Ectodermal cell (in vitro differentiated cells): Measurements from ENCODE around the gene RAG1.

Experiments
- H3K27ac ChIP-seq: 2 replicates; pipeline ENCODE4 v1.7.0; 2013; ENCODE audit warnings: mild to moderate bottlenecking, low read depth, low read length; ENCODE audit not compliant: insufficient read depth, poor library complexity, severe bottlenecking
- H3K27me3 ChIP-seq: 2 replicates; pipeline ENCODE4 v1.7.0; 2013; ENCODE audit warnings: mild to moderate bottlenecking, low read length; ENCODE audit not compliant: insufficient read depth, control insufficient read depth, poor library complexity, severe bottlenecking
- H3K36me3 ChIP-seq: one replicate; pipeline ENCODE4 v1.7.0; 2013; ENCODE audit warnings: low read length; ENCODE audit not compliant: control insufficient read depth, insufficient read depth
- H3K4me1 ChIP-seq: one replicate; pipeline ENCODE4 v1.7.0; 2013; ENCODE audit warnings: low read length; ENCODE audit not compliant: control insufficient read depth, insufficient read depth
- H3K4me3 ChIP-seq: 2 replicates; pipeline ENCODE4 v1.7.0; 2013; ENCODE audit warnings: low read depth, low read length, control low read depth; ENCODE audit not compliant: insufficient read depth
- H3K9me3 ChIP-seq: 2 replicates; pipeline ENCODE4 v1.7.0; 2013; ENCODE audit warnings: mild to moderate bottlenecking, low read length, moderate library complexity; ENCODE audit not compliant: control insufficient read depth
- WGBS, 2 experiments: methylation state at CpG; one replicate each; pipeline ENCODE4 v1.1.7; 2013; ENCODE audit warnings: missing lambda C conversion rate in 2 of 2; 5-methylcytosine and 5-hydroxymethylcytosine counted together

Gene RAG1

GRCh38 chr11:36605221-36606216 lies 37.7 kb downstream of the RAG1 start:
- Histone ChIP-seq H3K36me3 (no peaks in the 10 kb centered on the region), H3K4me1 (no peaks in the 10 kb centered on the region)

GRCh38 chr11:36608491-36609199 lies 40.8 kb downstream of the RAG1 start:
- H3K4me1 ChIP-seq, result no peaks in the 10 kb centered on the region
- no peak overlapping the region for H3K27ac ChIP-seq
- H3K9me3 ChIP-seq, result no peaks in the 10 kb centered on the region
- 83 to 91% methylated on average over 1 of the region's 1 CpG for WGBS, 2 experiments
- no peaks in the 10 kb centered on the region for H3K36me3 ChIP-seq
- H3K27me3 ChIP-seq, result no peaks in the 10 kb centered on the region
- H3K4me3 ChIP-seq, result no peak overlapping the region

More at GRCh38 chr11:36605221-36606216, 37.7 kb downstream of the RAG1 start:
- 91 to 94% methylated on average over 5 of the region's 6 CpGs for WGBS, 2 experiments
- Histone ChIP-seq H3K27me3 (no peaks in the 10 kb centered on the region), H3K4me3 (no peak overlapping the region), H3K9me3 (no peaks in the 10 kb centered on the region), H3K27ac (no peak overlapping the region)

DNA sequence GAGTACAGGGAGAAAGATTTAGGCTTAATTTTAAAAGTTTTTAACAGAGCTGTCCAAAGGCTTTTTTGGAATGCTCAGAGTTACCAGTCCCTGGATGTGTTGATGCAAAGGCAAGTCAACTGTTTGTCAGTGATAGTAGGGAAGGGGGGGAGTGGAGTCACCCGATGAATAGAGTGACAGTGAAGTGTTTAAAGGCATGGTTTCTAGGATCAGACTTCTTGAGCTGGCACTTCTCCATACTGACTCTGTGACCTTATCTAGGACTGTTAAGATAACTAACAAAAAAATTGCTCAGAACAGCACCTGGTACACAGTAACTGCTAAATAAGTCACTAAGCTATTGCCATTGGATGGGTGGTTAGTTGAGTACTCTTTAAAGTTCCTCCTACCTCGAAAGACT lies 41.6 kb downstream of the RAG1 start:
- H3K4me3 ChIP-seq, result no peak overlapping the region
- no peaks in the 10 kb centered on the region for H3K27me3 ChIP-seq
- WGBS, 2 experiments, result 96 to 100% methylated on average over 1 to 2 of the region's 2 CpGs
- H3K4me1 ChIP-seq, result no peaks in the 10 kb centered on the region
- H3K9me3 ChIP-seq, result no peaks in the 10 kb centered on the region
- no peak overlapping the region for H3K27ac ChIP-seq
- H3K36me3 ChIP-seq, result no peaks in the 10 kb centered on the region

DNA sequence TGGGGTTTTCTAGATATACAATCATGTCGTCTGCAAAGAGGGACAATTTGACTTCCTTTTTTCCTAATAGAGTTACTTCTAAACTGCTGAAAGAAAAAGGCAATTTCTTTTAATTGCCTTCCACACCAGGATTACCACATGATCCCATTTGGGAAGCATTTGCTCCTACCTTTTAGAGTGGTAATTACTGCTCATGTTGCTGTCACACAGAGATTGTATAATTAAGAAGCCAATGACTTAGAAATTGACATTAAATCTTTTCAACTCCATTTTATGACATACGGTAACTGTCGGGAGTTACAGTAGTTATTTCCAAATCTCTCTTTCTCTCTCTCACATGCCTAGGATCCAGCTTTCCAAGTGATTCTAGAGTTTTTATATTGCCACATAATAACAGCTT lies 48.0 kb downstream of the RAG1 start:
- Histone ChIP-seq H3K36me3 (no peaks in the 10 kb centered on the region), H3K9me3 (no peaks in the 10 kb centered on the region), H3K27me3 (no peaks in the 10 kb centered on the region), H3K4me1 (no peaks in the 10 kb centered on the region), H3K4me3 (no peak overlapping the region), H3K27ac (no peak overlapping the region)
- 92 to 96% methylated on average over 3 of the region's 3 CpGs for WGBS, 2 experiments

GRCh38 chr11:36617543-36618362 lies 49.9 kb downstream of the RAG1 start:
- WGBS, 2 experiments, result 84 to 94% methylated on average over 2 to 5 of the region's 6 CpGs
- no peak overlapping the region for H3K27ac ChIP-seq
- H3K9me3 ChIP-seq, result no peaks in the 10 kb centered on the region
- H3K4me1 ChIP-seq, result no peaks in the 10 kb centered on the region
- H3K4me3 ChIP-seq, result no peak overlapping the region
- no peaks in the 10 kb centered on the region for H3K36me3 ChIP-seq
- no peaks in the 10 kb centered on the region for H3K27me3 ChIP-seq

DNA sequence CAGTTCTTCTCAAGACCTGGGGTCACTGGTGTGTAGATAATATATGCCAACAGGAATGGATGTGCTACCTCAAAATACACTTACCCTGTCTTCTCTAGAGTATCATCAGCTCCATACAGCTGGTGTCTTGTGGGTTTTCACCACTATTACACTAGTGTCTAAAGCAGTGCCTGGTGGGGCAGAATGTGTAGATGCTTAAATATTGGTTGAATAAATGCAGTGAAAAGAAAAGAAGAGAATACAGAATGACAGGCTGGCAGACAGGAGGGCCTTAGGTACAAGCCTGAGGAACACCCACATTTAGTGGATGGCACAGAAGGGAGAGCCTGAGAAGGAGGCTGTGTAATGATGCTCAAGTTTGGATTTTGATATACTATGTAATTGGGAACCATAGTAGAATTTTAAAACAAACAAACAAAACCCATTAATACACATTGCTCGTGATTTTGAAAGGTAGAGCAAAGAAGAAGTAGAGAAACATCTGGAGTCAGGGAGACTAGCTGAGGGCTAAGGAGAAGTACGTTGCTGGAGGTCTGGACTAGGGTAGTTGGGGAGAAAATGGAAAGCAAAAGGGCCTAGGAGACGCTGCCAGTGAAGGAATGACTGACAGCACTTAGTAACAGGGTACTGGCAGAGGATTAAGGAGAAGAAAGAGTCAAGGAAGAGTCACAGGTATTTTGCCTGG lies 50.7 kb downstream of the RAG1 start:
- WGBS, 2 experiments, result 89 to 91% methylated on average over 3 of the region's 3 CpGs
- no peaks in the 10 kb centered on the region for H3K27me3 ChIP-seq
- no peaks in the 10 kb centered on the region for H3K9me3 ChIP-seq
- H3K36me3 ChIP-seq, result no peaks in the 10 kb centered on the region
- H3K4me3 ChIP-seq, result no peak overlapping the region
- no peak overlapping the region for H3K27ac ChIP-seq
- H3K4me1 ChIP-seq, result no peaks in the 10 kb centered on the region

DNA sequence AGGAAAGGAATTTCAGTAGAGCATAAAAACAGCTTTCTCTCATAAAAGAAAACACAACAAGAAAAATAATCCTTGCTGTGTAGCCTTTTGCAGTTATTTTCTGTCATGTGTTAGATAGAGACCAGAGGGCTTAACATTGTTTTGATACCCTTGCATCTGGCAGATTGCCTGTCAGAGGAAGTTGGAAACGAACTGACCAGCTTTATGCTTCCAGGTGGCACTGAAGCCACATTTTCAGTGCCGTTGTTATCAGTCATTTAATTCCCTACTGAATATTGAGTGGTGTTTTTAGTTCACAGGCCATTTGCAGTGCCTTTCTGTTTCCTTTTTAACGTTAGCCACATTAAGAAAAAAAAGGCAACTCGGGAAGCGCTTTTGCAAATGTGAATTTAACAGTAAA lies 51.7 kb downstream of the RAG1 start:
- H3K9me3 ChIP-seq, result no peaks in the 10 kb centered on the region
- WGBS, 2 experiments, result 91 to 93% methylated on average over 4 to 5 of the region's 5 CpGs
- no peak overlapping the region for H3K27ac ChIP-seq
- no peak overlapping the region for H3K4me3 ChIP-seq
- no peaks in the 10 kb centered on the region for H3K4me1 ChIP-seq
- H3K27me3 ChIP-seq, result no peaks in the 10 kb centered on the region
- H3K36me3 ChIP-seq, result no peaks in the 10 kb centered on the region

DNA sequence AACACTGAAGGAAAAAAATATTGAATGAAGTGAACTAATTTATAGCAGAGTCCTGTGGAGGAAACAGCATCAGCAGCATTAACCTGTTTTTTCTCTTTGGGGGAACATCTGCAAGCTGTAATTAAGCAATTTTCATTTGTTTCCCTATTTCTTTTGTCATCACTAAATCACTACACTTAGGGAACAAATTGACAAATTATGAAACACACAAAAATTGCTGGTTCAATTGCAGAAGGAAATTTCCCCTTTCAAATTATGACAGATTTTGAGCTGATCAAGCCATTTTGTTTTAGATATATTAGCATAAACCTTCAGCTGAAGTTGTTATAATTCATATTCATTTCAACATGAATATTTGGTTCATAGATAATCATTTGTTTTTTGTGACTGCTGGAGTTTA lies 52.4 kb downstream of the RAG1 start:
- Histone ChIP-seq H3K27me3 (no peaks in the 10 kb centered on the region), H3K4me1 (no peaks in the 10 kb centered on the region), H3K27ac (no peak overlapping the region)

DNA sequence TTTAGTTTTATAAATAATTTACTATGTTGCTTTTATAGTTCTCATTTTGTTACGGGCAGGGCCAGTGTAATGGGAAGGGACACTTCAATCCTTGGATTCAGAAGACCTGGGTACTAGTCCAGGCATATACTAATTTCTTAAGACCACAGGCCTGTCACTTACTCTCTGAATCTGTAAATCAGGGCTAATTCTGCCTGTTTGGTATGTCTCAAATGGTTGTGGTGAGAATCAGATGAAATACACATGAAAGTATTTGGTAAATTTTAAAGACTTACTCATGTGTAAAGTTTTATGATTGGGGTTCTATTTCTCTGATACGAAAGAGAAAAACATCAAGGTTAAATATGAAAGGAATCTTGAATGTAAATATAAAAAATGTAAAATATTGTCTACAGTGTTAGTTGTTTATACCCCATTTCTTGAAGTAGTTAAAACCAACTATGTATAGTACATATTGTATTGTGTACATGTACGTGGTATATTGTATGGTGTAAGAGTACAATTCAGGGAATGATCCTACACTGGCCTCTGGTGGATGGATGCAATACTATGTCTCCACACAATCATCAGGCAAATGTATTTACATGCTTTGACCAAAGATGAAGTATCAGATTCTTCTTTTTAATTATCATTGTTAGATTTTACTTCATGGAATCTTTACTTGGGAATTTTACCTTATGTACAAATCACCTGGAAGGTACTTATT lies 54.8 kb downstream of the RAG1 start:
- Histone ChIP-seq H3K27me3 (no peaks in the 10 kb centered on the region), H3K36me3 (no peaks in the 10 kb centered on the region)
- 81 to 100% methylated on average over 1 to 3 of the region's 3 CpGs for WGBS, 2 experiments

More for the DNA sequence above, 52.4 kb downstream of the RAG1 start:
- Histone ChIP-seq H3K4me3 (no peak overlapping the region), H3K36me3 (no peaks in the 10 kb centered on the region), H3K9me3 (no peaks in the 10 kb centered on the region)

More for the DNA sequence above, 54.8 kb downstream of the RAG1 start:
- Histone ChIP-seq H3K4me1 (no peaks in the 10 kb centered on the region), H3K9me3 (no peaks in the 10 kb centered on the region), H3K27ac (no peak overlapping the region), H3K4me3 (no peak overlapping the region)
